GM18502 (cell line): Measurements from ENCODE around the gene ANAPC2.
"Not testable (repeated sequence)": the region's sequence is repeated elsewhere in the genome, so short reads cannot be mapped to it uniquely, and the experiment has no call there.

Experiments used
- ATAC-seq: cut with Tn5 transposase; IDR thresholded peaks from one replicate; pipeline ENCODE4 v1.9.1; 2021; ENCODE audit warnings: mild to moderate bottlenecking; ENCODE audit not compliant: unreplicated experiment, poor library complexity

Gene ANAPC2

GRCh38 chr9:137148661-137149060 is 39.7 kb downstream of the ANAPC2 start:
- ATAC-seq = no peak

GRCh38 chr9:137148242-137148641 is 40.1 kb downstream of the ANAPC2 start:
- no peak for ATAC-seq

- ATAC-seq = no peak
Measured at GRCh38 chr9:137147793-137148160, 40.6 kb downstream of the ANAPC2 start.

GRCh38 chr9:137147091-137147792 is 41.1 kb downstream of the ANAPC2 start:
- ATAC-seq = no peak

- ATAC-seq = no peak
Measured at GRCh38 chr9:137146527-137146918, 41.8 kb downstream of the ANAPC2 start.

GRCh38 chr9:137145731-137146526 is 42.4 kb downstream of the ANAPC2 start:
- ATAC-seq = no peak

GRCh38 chr9:137143459-137143858 is 44.9 kb downstream of the ANAPC2 start:
- no peak for ATAC-seq

- ATAC-seq = no peak
Measured at GRCh38 chr9:137141976-137142936, 46.1 kb downstream of the ANAPC2 start.

GRCh38 chr9:137141050-137141810 is 47.1 kb downstream of the ANAPC2 start:
- ATAC-seq = no peak

- ATAC-seq = no peak
Measured at GRCh38 chr9:137140151-137141012, 48.0 kb downstream of the ANAPC2 start.

- ATAC-seq = no peak
Measured at GRCh38 chr9:137139468-137140150, 48.8 kb downstream of the ANAPC2 start.

GRCh38 chr9:137138722-137139467 is 49.5 kb downstream of the ANAPC2 start, which contains the start of gene GRIN1:
GRIN1 (plus strand) TSS chr9:137139154; CDS start chr9:137139487, 333 bp downstream.
- no peak for ATAC-seq

- no peak for ATAC-seq
Measured at GRCh38 chr9:137138058-137138721, 50.2 kb downstream of the ANAPC2 start.

- ATAC-seq = no peak
Measured at GRCh38 chr9:137136881-137137607, 51.3 kb downstream of the ANAPC2 start.

GRCh38 chr9:137136261-137136880 is 52.0 kb downstream of the ANAPC2 start:
- no peak for ATAC-seq

- not testable (repeated sequence) for ATAC-seq
Measured at GRCh38 chr9:137135154-137135553, 53.2 kb downstream of the ANAPC2 start.
